Hepatocyte (in vitro differentiated cells): ENCODE measurements around the gene NDRG3. TPM values are rescaled to one million over a fixed set of nuclear protein-coding genes. Genes with fewer than 3 reads are reported as not detected.

ENCODE experiments used
- DNase-seq: peaks from one replicate; pipeline ENCODE4 v3.0.0-alpha.2; 2016; ENCODE audit warnings: low spot score
- H2AFZ ChIP-seq: fragments of 200-600 bp; sonication (generic); 2 replicates; pipeline ENCODE4 v1.6.0; 2016; ENCODE audit warnings: antibody characterized with exemption, mild to moderate bottlenecking
- H3K27ac ChIP-seq: fragments of 200-600 bp; sonication (generic); 2 replicates; pipeline ENCODE4 v1.5.1; 2016; ENCODE audit warnings: mild to moderate bottlenecking
- H3K27me3 ChIP-seq: fragments of 200-600 bp; sonication (generic); 2 replicates; pipeline ENCODE4 v1.6.1; 2016
- H3K36me3 ChIP-seq: fragments of 200-600 bp; sonication (generic); replicated peaks from 2 replicates; pipeline ENCODE4 v1.5.1; 2016; ENCODE audit warnings: low read depth; ENCODE audit not compliant: insufficient read depth
- H3K4me1 ChIP-seq: fragments of 200-600 bp; sonication (generic); 2 replicates; pipeline ENCODE4 v1.5.1; 2016; ENCODE audit warnings: mild to moderate bottlenecking, moderate library complexity; ENCODE audit not compliant: insufficient read depth
- H3K4me2 ChIP-seq: fragments of 200-600 bp; sonication (generic); 2 replicates; pipeline ENCODE4 v1.6.0; 2016
- H3K4me3 ChIP-seq: fragments of 200-600 bp; sonication (generic); 2 replicates; pipeline ENCODE4 v1.5.1; 2016; ENCODE audit warnings: mild to moderate bottlenecking
- H3K79me2 ChIP-seq: fragments of 200-600 bp; sonication (generic); 2 replicates; pipeline ENCODE4 v1.6.0; 2017; ENCODE audit warnings: mild to moderate bottlenecking
- H3K9me2 ChIP-seq: fragments of 200-600 bp; sonication (generic); replicated peaks from 2 replicates; pipeline ENCODE4 v1.6.0; 2017; ENCODE audit warnings: mild to moderate bottlenecking; ENCODE audit not compliant: insufficient read depth
- H3K9me3 ChIP-seq: fragments of 200-600 bp; sonication (generic); 2 replicates; pipeline ENCODE4 v1.5.1; 2016; ENCODE audit warnings: low read depth, mild to moderate bottlenecking
- H4K20me1 ChIP-seq: fragments of 200-600 bp; sonication (generic); 2 replicates; pipeline ENCODE4 v1.6.0; 2016; ENCODE audit warnings: mild to moderate bottlenecking; ENCODE audit not compliant: insufficient read depth, poor library complexity, severe bottlenecking
- EZH2 ChIP-seq: fragments of 200-600 bp; sonication (generic); IDR thresholded peaks from 2 replicates; pipeline ENCODE4 v1.6.1; 2016; ENCODE audit warnings: antibody characterized with exemption, mild to moderate bottlenecking, borderline replicate concordance
- EZH2phosphoT487 ChIP-seq: fragments of 200-600 bp; sonication (generic); IDR thresholded peaks from one replicate; pipeline ENCODE4 v1.6.1; 2018; ENCODE audit warnings: antibody characterized with exemption, mild to moderate bottlenecking, low read depth, moderate library complexity; ENCODE audit not compliant: unreplicated experiment, severe bottlenecking
- WGBS: methylation state at CpG from one replicate; pipeline ENCODE4 v1.1.6; 2016; ENCODE audit warnings: low lambda C conversion rate; ENCODE audit errors: missing lambda C conversion rate; 5-methylcytosine and 5-hydroxymethylcytosine counted together
- polyA plus RNA-seq: library from polyadenylated mRNA; unstranded; fragments of >200 nt; fragmentation: Nextera tagmentation; extraction: Ambion mirVana; gene quantifications from 2 replicates; pipeline ENCODE4 v1.2.1, GENCODE V29; 2016
- total RNA-seq: library from RNA; depleted of rRNA; stranded (reverse); fragments of >200 nt; gene quantifications from 2 replicates; pipeline ENCODE4 v1.2.3, GENCODE V29; 2014
- TF ChIP-seq, protein P1 (sequence below): fragments of 200-600 bp; sonication (generic); IDR thresholded peaks from 2 replicates; pipeline ENCODE4 v1.5.1; 2016; ENCODE audit warnings: antibody characterized with exemption, mild to moderate bottlenecking; ENCODE audit not compliant: poor library complexity

The NDRG3 gene
- 18.2 and 19.1 TPM in 2 replicates for total RNA-seq
- 13.6 and 19.5 TPM in 2 replicates for polyA plus RNA-seq

DNA sequence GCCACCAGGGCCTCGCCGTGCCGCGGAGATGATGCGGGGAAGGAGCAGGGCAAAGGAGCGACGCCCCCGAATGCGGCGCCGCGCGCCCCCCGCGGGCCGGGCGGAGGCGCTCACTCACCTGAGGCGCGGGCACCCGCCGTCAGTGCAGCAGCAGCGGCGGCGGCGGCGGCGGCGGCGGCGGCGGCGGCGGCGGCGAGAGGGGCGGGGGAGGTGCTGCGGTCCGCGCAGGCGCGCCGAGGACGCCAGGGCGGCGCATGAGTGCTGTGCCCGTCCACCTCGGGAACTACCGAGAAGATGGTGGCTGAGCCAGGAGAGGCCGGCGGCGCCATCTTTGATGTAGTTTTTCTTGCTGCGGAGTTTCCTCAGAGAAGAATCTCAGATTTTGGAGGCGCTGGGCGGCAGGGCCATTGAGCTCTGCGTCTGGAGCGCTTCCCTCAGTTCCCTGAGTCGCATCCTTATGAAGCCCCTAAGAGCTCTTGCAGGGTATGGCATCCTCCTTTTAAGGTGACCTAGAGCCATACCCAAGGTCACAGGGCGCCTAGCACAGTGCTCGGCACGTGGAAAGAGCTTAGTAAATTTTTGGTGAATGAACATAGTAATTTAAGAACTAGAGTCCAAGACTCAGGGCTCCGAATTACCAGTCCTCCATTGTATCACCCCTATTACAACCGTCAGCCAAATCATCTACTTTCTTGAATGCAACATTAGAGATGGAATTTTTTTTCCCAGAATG is at the start of gene NDRG3:
Gene NDRG3 (minus strand): TSS at position 164 of the 733 bp plus-strand sequence. CDS start 24,355 bp downstream, outside the sequence.
- Histone ChIP-seq H3K27ac (no peak within 1 kb of the TSS), H3K4me1 (peaks cover 12% of the 10 kb centered on the region), H3K79me2 (peaks cover 6% of the 10 kb centered on the region), H4K20me1 (no peaks in the 10 kb centered on the region), H2AFZ (peak within 1 kb of the TSS; percentile 94), H3K4me3 (peak within 1 kb of the TSS; percentile 98), H3K27me3 (no peaks in the 10 kb centered on the region), H3K36me3 (no peaks in the 10 kb centered on the region), H3K4me2 (peak within 1 kb of the TSS; percentile 99), H3K9me3 (no peaks in the 10 kb centered on the region), H3K9me2 (no peaks in the 10 kb centered on the region)
- TF ChIP-seq EZH2 (no peak), EZH2phosphoT487 (no peak)
- TF ChIP-seq, protein P1, sequence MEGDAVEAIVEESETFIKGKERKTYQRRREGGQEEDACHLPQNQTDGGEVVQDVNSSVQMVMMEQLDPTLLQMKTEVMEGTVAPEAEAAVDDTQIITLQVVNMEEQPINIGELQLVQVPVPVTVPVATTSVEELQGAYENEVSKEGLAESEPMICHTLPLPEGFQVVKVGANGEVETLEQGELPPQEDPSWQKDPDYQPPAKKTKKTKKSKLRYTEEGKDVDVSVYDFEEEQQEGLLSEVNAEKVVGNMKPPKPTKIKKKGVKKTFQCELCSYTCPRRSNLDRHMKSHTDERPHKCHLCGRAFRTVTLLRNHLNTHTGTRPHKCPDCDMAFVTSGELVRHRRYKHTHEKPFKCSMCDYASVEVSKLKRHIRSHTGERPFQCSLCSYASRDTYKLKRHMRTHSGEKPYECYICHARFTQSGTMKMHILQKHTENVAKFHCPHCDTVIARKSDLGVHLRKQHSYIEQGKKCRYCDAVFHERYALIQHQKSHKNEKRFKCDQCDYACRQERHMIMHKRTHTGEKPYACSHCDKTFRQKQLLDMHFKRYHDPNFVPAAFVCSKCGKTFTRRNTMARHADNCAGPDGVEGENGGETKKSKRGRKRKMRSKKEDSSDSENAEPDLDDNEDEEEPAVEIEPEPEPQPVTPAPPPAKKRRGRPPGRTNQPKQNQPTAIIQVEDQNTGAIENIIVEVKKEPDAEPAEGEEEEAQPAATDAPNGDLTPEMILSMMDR: no peak
- peak; percentile 97 for DNase-seq
- WGBS: 25% methylated on average over 14 of the region's 63 CpGs

DNA sequence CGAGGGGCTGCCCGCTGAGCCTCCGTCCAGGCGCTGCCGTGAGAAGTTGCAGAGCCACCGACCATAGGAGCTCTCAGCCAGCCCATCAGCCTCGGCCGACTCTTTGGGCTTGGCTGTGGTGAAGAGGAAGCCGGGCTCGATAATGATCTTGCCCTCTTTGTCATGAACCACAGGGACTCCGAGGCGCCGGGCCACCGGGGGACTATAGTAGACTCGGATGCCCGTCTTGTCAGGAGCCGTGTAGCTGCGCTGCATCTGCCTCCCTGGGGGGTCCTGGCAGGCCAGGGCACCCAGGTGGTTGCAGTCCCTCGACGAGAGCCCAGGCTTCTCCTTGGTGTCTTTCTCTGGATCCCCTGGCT is 48.2 kb upstream of the NDRG3 start:
- H3K27ac ChIP-seq: no peak overlapping the region
- no peaks in the 10 kb centered on the region for H3K9me3 ChIP-seq
- H3K79me2 ChIP-seq: no peaks in the 10 kb centered on the region
- H3K4me1 ChIP-seq: no peaks in the 10 kb centered on the region
- WGBS: 97% methylated on average over 20 of the region's 20 CpGs
- no peak overlapping the region for H3K4me3 ChIP-seq
- H4K20me1 ChIP-seq: no peaks in the 10 kb centered on the region
- no peak overlapping the region for H3K4me2 ChIP-seq
- H2AFZ ChIP-seq: no peak overlapping the region
- DNase-seq: no peak
- H3K36me3 ChIP-seq: no peaks in the 10 kb centered on the region
- H3K27me3 ChIP-seq: no peaks in the 10 kb centered on the region
- TF ChIP-seq EZH2 (no peak), EZH2phosphoT487 (no peak)
- TF ChIP-seq, protein P1: no peak
- H3K9me2 ChIP-seq: no peaks in the 10 kb centered on the region

DNA sequence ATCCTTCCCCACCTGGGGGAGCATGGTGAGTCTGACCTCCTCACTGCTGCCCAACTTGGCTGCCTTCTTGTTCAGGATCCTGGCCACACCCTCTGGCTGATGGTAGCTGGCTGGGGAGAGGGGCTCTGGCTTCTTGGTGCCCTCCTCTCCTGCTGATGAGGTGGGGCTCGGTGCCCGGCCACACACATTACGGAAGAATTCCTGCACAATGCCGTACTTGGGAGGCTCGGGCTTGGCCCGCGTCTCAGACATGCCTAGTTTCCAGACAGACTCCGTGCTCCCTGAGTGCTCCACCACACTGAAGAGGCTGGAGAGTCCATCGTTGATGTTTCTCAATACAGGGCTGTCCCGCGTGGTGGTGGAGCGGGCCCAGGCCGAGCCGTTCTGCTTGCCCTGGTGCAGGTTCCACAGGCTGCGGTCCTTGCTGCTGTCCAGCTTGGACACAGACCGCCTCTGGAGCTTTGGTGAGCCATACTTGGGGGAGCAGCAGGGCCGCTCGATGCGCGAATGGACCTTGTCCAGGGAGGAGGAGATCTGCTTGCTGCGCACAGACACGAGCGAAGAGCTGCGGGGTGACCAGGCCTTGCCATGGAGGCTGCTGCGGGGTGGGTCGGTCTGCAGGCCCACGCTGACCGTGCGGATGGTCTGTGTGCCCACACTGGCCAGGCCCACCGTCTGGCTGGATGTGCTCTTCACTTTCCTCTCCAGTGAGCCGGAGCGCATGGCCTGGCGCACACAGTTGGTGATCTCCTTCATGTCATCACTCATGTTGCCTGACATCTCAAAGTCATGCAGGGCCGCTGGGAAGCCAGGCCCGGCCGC is 47.6 kb upstream of the NDRG3 start:
- WGBS: 96% methylated on average over 36 of the region's 36 CpGs
- DNase-seq: no peak
- H3K4me1 ChIP-seq: no peaks in the 10 kb centered on the region
- H3K4me2 ChIP-seq: no peak overlapping the region
- no peaks in the 10 kb centered on the region for H3K9me2 ChIP-seq
- H3K27me3 ChIP-seq: no peaks in the 10 kb centered on the region
- no peaks in the 10 kb centered on the region for H3K79me2 ChIP-seq
- H2AFZ ChIP-seq: no peak overlapping the region
- H3K9me3 ChIP-seq: no peaks in the 10 kb centered on the region
- TF ChIP-seq EZH2 (no peak), EZH2phosphoT487 (no peak)
- TF ChIP-seq, protein P1: no peak
- no peak overlapping the region for H3K27ac ChIP-seq
- no peak overlapping the region for H3K4me3 ChIP-seq
- H4K20me1 ChIP-seq: no peaks in the 10 kb centered on the region
- H3K36me3 ChIP-seq: no peaks in the 10 kb centered on the region
